CD4-positive, alpha-beta T cell treated with Interleukin-12 subunit alpha and Interleukin-12 subunit beta, for 1 hour (primary cell): ENCODE results near the gene ARFGAP1.

Experiments used
- DNase-seq: peaks from one replicate; pipeline ENCODE4 v3.0.0-alpha.2; 2020

ARFGAP1 gene

GRCh38 chr20:63311186-63311832 is 38.7 kb downstream of the ARFGAP1 start:
- DNase-seq, result no peak

GRCh38 chr20:63311833-63312243 is 39.2 kb downstream of the ARFGAP1 start:
- no peak for DNase-seq

- no peak for DNase-seq
These were observed 39.7 kb downstream of the ARFGAP1 start for GRCh38 chr20:63312273-63312672.

- no peak for DNase-seq
These were observed 40.2 kb downstream of the ARFGAP1 start for GRCh38 chr20:63312690-63313348.

GRCh38 chr20:63313349-63314014 is 40.9 kb downstream of the ARFGAP1 start:
- no peak for DNase-seq

GRCh38 chr20:63314015-63314471 is 41.4 kb downstream of the ARFGAP1 start:
- no peak for DNase-seq

- no peak for DNase-seq
These were observed 42.1 kb downstream of the ARFGAP1 start for GRCh38 chr20:63314566-63315239.

GRCh38 chr20:63315240-63315689 is 42.7 kb downstream of the ARFGAP1 start:
- DNase-seq, result no peak

- no peak for DNase-seq
These were observed 43.3 kb downstream of the ARFGAP1 start for GRCh38 chr20:63315731-63316491.

- DNase-seq, result no peak
These were observed 43.9 kb downstream of the ARFGAP1 start for GRCh38 chr20:63316502-63316921.

GRCh38 chr20:63317061-63317460 is 44.4 kb downstream of the ARFGAP1 start:
- no peak for DNase-seq

GRCh38 chr20:63317601-63318291 is 45.1 kb downstream of the ARFGAP1 start:
- DNase-seq, result no peak

- no peak for DNase-seq
These were observed 46.0 kb downstream of the ARFGAP1 start for GRCh38 chr20:63318391-63319163.

GRCh38 chr20:63319164-63320040 is 46.8 kb downstream of the ARFGAP1 start:
- no peak for DNase-seq

GRCh38 chr20:63320041-63320511 is 47.5 kb downstream of the ARFGAP1 start:
- DNase-seq, result no peak

- DNase-seq, result no peak
These were observed 48.1 kb downstream of the ARFGAP1 start for GRCh38 chr20:63320616-63321147.

GRCh38 chr20:63321148-63321831 is 48.7 kb downstream of the ARFGAP1 start:
- no peak for DNase-seq

- no peak for DNase-seq
These were observed 49.7 kb downstream of the ARFGAP1 start for GRCh38 chr20:63322146-63322932.
